K562 (cell line): ENCODE data around the gene LCA5L. TPM values are rescaled to one million over a fixed set of nuclear protein-coding genes. Genes with fewer than 3 reads are reported as not detected.

Experiments used
- CHD1 ChIP-seq: fragments of 200-600 bp; sonication (generic); IDR thresholded peaks from one replicate; pipeline ENCODE4 v1.6.1; 2012; ENCODE audit warnings: mild to moderate bottlenecking, moderate library complexity, low read length, inconsistent platforms
- GABPA ChIP-seq: fragments of 200-800 bp; sonication (Bioruptor generic); conservative IDR thresholded peaks from 2 replicates; pipeline ENCODE4 v1.6.1; 2016; ENCODE audit warnings: low read depth, missing genetic modification characterization, missing compliant biosample characterization
- KDM1A ChIP-seq, 2 experiments: fragments of 450-650 bp; IDR thresholded peaks; 2 replicates each; pipeline ENCODE4 v1.6.1; 2016; ENCODE audit warnings: mild to moderate bottlenecking in 2 of 2
- NFRKB ChIP-seq: fragments of 450-650 bp; IDR thresholded peaks from 2 replicates; pipeline ENCODE4 v1.6.1; 2016; ENCODE audit warnings: low read depth
- NFYB ChIP-seq: IDR thresholded peaks from 2 replicates; pipeline ENCODE4 v1.6.1; 2011; ENCODE audit warnings: mild to moderate bottlenecking, moderate library complexity; ENCODE audit not compliant: insufficient read length; ENCODE audit errors: extremely low read depth
- NR4A1 ChIP-seq, 2 experiments: fragments of 250-450 bp in 1 of 2; fragments of 450-650 bp in 1 of 2; sonication (Bioruptor Pico) in 1 of 2; IDR thresholded peaks; 2 replicates each; pipeline versions ENCODE4 v1.4.0 to v1.6.1; 2016 to 2020; ENCODE audit warnings: mild to moderate bottlenecking in 2 of 2, missing compliant biosample characterization in 1 of 2, missing genetic modification characterization in 1 of 2, moderate library complexity in 1 of 2
- POLR2B ChIP-seq: fragments of 450-650 bp; IDR thresholded peaks from 2 replicates; pipeline ENCODE4 v1.6.1; 2018; ENCODE audit warnings: low read depth; ENCODE audit not compliant: partially characterized antibody
- POLR2H ChIP-seq: IDR thresholded peaks from 2 replicates; pipeline ENCODE4 v1.6.1; 2016; ENCODE audit warnings: missing genetic modification characterization, low read depth, mild to moderate bottlenecking, control low read depth, missing compliant biosample characterization, moderate library complexity
- RFX7 ChIP-seq: fragments of 250-450 bp; sonication (Bioruptor Pico); IDR thresholded peaks from 2 replicates; pipeline ENCODE4 v1.5.1; 2021; ENCODE audit warnings: mild to moderate bottlenecking
- STAT5A ChIP-seq: IDR thresholded peaks from 2 replicates; pipeline ENCODE4 v1.6.1; 2012; ENCODE audit warnings: low read length, inconsistent platforms, borderline replicate concordance
- TEAD4 ChIP-seq, 2 experiments: sonication (generic) in 1 of 2; formaldehyde crosslinking in 1 of 2; IDR thresholded peaks; 2 replicates each; pipeline versions ENCODE4 v1.6.1 to v1.8.0; 2012 to 2022; ENCODE audit warnings: borderline replicate concordance in 1 of 2, inconsistent platforms in 1 of 2, low read length in 1 of 2, mild to moderate bottlenecking in 1 of 2, missing genetic modification reagents in 1 of 2
- WHSC1 ChIP-seq: IDR thresholded peaks from one replicate; pipeline ENCODE4 v1.6.1; 2012; ENCODE audit warnings: low read length, control low read depth, inconsistent platforms
- ZNF316 ChIP-seq: fragments of 450-650 bp; IDR thresholded peaks from 2 replicates; pipeline ENCODE4 v1.6.1; 2016
- polyA plus RNA-seq, 8 experiments: library from polyadenylated mRNA; depleted of rRNA in 4 of 8; stranded (reverse) in 5 of 8; unstranded in 3 of 8; fragments of >200 nt; fragmentation: Nextera tagmentation in 2 of 8; fragmentation: Illumina TruSeq in 1 of 8; extraction: Ambion mirVana in 2 of 8; extraction: Trizol in 1 of 8; gene quantifications; 2 replicates each; pipeline versions ENCODE4 v1.2.1 to v1.2.3, GENCODE V29; 2011 to 2014; ENCODE audit warnings: inconsistent platforms in 1 of 8, missing spikeins in 1 of 8
- total RNA-seq, 7 experiments: library from RNA; depleted of rRNA in 6 of 7; stranded (reverse); fragments of >200 nt in 6 of 7; fragmentation: Illumina TruSeq in 2 of 7; extraction: Trizol in 2 of 7; gene quantifications; 2 replicates each; pipeline versions ENCODE4 v1.2.1 to v1.2.3, GENCODE V29; 2011 to 2021; ENCODE audit warnings: low replicate concordance in 1 of 7
- TF ChIP-seq, protein P1 (sequence below): sonication (generic); formaldehyde crosslinking; IDR thresholded peaks from 2 replicates; pipeline ENCODE4 v1.5.0; 2020; ENCODE audit warnings: missing genetic modification reagents
- TF ChIP-seq, protein P2 (sequence below): fragments of 200-800 bp; sonication (Bioruptor generic); IDR thresholded peaks from 2 replicates; pipeline ENCODE4 v1.6.1; 2016; ENCODE audit warnings: missing genetic modification characterization, missing compliant biosample characterization
- TF ChIP-seq, protein P3 (sequence below): sonication (generic); formaldehyde crosslinking; IDR thresholded peaks from 2 replicates; pipeline ENCODE4 v1.8.0; 2022; ENCODE audit warnings: mild to moderate bottlenecking, missing genetic modification reagents, borderline replicate concordance
- TF ChIP-seq, protein P4 (sequence below): sonication (generic); formaldehyde crosslinking; IDR thresholded peaks from 2 replicates; pipeline ENCODE4 v1.9.0; 2022; ENCODE audit warnings: mild to moderate bottlenecking, missing genetic modification reagents

Gene LCA5L
- total and polyA plus RNA-seq, 9 of the 15 experiments (the other 6 are each of a cell fraction or from before 2014, with no cell fraction given): 1.8 to 4.9 (median 3.8) TPM

DNA sequence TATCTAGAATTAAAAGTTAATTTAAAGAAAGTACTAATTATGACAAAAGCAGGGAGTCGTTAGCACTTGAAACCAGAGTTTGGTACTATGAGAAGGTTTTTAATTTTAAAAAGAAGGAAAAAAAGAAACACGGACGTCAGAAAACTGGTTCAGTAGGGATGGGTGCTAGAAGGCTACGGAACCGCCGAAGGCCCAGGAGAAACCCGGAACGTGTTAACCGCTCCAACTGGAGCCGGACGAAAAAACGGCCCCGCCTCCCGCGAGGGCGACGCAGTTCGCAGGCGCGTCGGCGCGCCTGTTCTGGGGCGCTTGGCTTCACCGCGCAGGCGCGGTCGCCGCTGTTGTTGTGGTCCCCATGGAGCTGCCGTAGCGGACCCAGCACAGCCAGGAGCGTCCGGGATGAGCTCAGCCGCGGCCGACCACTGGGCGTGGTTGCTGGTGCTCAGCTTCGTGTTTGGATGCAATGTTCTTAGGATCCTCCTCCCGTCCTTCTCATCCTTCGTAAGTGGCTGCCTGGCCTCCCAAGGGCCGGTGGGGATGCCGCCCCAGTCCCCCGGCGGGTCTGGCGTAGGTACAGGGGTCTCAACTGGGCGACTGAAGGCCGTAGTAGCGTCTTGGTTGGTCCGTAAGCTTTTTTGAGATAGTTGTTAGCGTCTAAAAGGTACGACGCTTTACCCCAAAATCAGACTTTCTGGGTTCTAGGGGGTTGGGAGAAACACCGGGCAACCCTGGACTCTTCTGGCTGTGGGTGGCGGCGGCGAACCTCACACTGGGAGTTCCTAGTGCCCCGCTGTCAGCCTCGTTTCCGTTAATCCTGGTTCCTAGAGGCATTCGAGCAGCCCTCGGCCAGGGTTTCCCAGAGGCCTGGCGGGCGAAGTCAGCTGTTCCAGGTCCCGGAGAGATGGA, 65.3 kb downstream of the LCA5L start (continued):
- TF ChIP-seq STAT5A: no peak
- TF ChIP-seq POLR2B: peak; percentile 62
- no peak for TF ChIP-seq ZNF316
- TF ChIP-seq, protein P1, sequence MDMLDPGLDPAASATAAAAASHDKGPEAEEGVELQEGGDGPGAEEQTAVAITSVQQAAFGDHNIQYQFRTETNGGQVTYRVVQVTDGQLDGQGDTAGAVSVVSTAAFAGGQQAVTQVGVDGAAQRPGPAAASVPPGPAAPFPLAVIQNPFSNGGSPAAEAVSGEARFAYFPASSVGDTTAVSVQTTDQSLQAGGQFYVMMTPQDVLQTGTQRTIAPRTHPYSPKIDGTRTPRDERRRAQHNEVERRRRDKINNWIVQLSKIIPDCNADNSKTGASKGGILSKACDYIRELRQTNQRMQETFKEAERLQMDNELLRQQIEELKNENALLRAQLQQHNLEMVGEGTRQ: no peak
- no peak for TF ChIP-seq KDM1A (IDR thresholded peaks at IDR 0.05)
- TF ChIP-seq NFYB: no peak
- peak; percentile 52 for TF ChIP-seq GABPA (tag)
- TF ChIP-seq RFX7 (CRISPR knock-in tag): no peak
- TF ChIP-seq, protein P2, sequence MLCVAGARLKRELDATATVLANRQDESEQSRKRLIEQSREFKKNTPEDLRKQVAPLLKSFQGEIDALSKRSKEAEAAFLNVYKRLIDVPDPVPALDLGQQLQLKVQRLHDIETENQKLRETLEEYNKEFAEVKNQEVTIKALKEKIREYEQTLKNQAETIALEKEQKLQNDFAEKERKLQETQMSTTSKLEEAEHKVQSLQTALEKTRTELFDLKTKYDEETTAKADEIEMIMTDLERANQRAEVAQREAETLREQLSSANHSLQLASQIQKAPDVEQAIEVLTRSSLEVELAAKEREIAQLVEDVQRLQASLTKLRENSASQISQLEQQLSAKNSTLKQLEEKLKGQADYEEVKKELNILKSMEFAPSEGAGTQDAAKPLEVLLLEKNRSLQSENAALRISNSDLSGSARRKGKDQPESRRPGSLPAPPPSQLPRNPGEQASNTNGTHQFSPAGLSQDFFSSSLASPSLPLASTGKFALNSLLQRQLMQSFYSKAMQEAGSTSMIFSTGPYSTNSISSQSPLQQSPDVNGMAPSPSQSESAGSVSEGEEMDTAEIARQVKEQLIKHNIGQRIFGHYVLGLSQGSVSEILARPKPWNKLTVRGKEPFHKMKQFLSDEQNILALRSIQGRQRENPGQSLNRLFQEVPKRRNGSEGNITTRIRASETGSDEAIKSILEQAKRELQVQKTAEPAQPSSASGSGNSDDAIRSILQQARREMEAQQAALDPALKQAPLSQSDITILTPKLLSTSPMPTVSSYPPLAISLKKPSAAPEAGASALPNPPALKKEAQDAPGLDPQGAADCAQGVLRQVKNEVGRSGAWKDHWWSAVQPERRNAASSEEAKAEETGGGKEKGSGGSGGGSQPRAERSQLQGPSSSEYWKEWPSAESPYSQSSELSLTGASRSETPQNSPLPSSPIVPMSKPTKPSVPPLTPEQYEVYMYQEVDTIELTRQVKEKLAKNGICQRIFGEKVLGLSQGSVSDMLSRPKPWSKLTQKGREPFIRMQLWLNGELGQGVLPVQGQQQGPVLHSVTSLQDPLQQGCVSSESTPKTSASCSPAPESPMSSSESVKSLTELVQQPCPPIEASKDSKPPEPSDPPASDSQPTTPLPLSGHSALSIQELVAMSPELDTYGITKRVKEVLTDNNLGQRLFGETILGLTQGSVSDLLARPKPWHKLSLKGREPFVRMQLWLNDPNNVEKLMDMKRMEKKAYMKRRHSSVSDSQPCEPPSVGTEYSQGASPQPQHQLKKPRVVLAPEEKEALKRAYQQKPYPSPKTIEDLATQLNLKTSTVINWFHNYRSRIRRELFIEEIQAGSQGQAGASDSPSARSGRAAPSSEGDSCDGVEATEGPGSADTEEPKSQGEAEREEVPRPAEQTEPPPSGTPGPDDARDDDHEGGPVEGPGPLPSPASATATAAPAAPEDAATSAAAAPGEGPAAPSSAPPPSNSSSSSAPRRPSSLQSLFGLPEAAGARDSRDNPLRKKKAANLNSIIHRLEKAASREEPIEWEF: no peak
- no peak for TF ChIP-seq TEAD4 (IDR thresholded peaks at IDR 0.05; ENCODE audit: low read length)
- no peak for TF ChIP-seq TEAD4 (CRISPR knock-in tag; IDR thresholded peaks at IDR 0.05; ENCODE audit: borderline replicate concordance)
- peak; percentile 88 for TF ChIP-seq POLR2H (tag)
- TF ChIP-seq WHSC1: no peak
- TF ChIP-seq CHD1: no peak
- TF ChIP-seq, protein P3, sequence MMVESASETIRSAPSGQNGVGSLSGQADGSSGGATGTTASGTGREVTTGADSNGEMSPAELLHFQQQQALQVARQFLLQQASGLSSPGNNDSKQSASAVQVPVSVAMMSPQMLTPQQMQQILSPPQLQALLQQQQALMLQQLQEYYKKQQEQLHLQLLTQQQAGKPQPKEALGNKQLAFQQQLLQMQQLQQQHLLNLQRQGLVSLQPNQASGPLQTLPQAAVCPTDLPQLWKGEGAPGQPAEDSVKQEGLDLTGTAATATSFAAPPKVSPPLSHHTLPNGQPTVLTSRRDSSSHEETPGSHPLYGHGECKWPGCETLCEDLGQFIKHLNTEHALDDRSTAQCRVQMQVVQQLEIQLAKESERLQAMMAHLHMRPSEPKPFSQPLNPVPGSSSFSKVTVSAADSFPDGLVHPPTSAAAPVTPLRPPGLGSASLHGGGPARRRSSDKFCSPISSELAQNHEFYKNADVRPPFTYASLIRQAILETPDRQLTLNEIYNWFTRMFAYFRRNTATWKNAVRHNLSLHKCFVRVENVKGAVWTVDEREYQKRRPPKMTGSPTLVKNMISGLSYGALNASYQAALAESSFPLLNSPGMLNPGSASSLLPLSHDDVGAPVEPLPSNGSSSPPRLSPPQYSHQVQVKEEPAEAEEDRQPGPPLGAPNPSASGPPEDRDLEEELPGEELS: 0 out of 2 replicates have a peak, but pooled peaks have one; percentile 67
- peak; percentile 2; the same call in 1 of the 2 replicates for TF ChIP-seq NFRKB
- TF ChIP-seq, protein P4, sequence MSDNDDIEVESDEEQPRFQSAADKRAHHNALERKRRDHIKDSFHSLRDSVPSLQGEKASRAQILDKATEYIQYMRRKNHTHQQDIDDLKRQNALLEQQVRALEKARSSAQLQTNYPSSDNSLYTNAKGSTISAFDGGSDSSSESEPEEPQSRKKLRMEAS (CRISPR knock-in tag): peak; percentile 35; the same call in 1 of the 2 replicates
- 0 out of 2 replicates have a peak, but pooled peaks have one; percentile 18 for TF ChIP-seq NR4A1 (CRISPR knock-in tag; IDR thresholded peaks at IDR 0.05)
- no peak for TF ChIP-seq NR4A1 (tag; IDR thresholded peaks at IDR 0.05)
